Liver (tissue), 9 donors: ENCODE results near the gene TUBA1A. TPM values are rescaled to one million over a fixed set of nuclear protein-coding genes. Genes with fewer than 3 reads are reported as not detected.

Experiments used
- DNase-seq: peaks from one replicate; pipeline ENCODE4 v3.0.0-alpha.2; 2017; ENCODE audit warnings: low spot score
- H3K27ac ChIP-seq, 2 donors: one replicate each; pipeline ENCODE4 v1.7.0; 2013; ENCODE audit warnings: inconsistent platforms in 2 of 2, low read length in 2 of 2, control low read depth in 1 of 2, low read depth in 1 of 2, mild to moderate bottlenecking in 1 of 2
- H3K27me3 ChIP-seq, 4 donors: one replicate each; pipeline versions ENCODE4 v1.6.1 to v1.7.0; 2013; ENCODE audit warnings: low read length in 3 of 4, inconsistent platforms in 1 of 4, mild to moderate bottlenecking in 1 of 4, moderate library complexity in 1 of 4; ENCODE audit not compliant: control insufficient read depth in 4 of 4, insufficient read depth in 4 of 4
- H3K36me3 ChIP-seq, 4 donors: one replicate each; pipeline versions ENCODE4 v1.6.1 to v1.7.0; 2013; ENCODE audit warnings: low read length in 3 of 4, mild to moderate bottlenecking in 3 of 4, low read depth in 1 of 4, moderate library complexity in 1 of 4; ENCODE audit not compliant: control insufficient read depth in 4 of 4, insufficient read depth in 3 of 4
- H3K4me1 ChIP-seq, 4 donors: one replicate each; pipeline versions ENCODE4 v1.6.1 to v1.7.0; 2013; ENCODE audit warnings: low read length in 3 of 4, mild to moderate bottlenecking in 3 of 4, moderate library complexity in 1 of 4; ENCODE audit not compliant: control insufficient read depth in 4 of 4, insufficient read depth in 4 of 4
- H3K4me3 ChIP-seq, 3 donors: one replicate each; pipeline versions ENCODE4 v1.6.1 to v1.7.0; 2013; ENCODE audit warnings: low read length in 3 of 3, control low read depth in 1 of 3, low read depth in 1 of 3, mild to moderate bottlenecking in 1 of 3
- H3K9ac ChIP-seq, 2 donors: one replicate each; pipeline ENCODE4 v1.7.0; 2013; ENCODE audit warnings: low read length in 2 of 2, mild to moderate bottlenecking in 2 of 2, moderate library complexity in 2 of 2, control low read depth in 1 of 2, low read depth in 1 of 2
- H3K9me3 ChIP-seq, 4 donors: one replicate each; pipeline versions ENCODE4 v1.6.1 to v1.7.0; 2013; ENCODE audit warnings: low read length in 3 of 4; ENCODE audit not compliant: control insufficient read depth in 4 of 4
- FOXA1 ChIP-seq: IDR thresholded peaks from 2 replicates; pipeline ENCODE4 v1.6.1; 2016; ENCODE audit warnings: antibody characterized with exemption
- FOXA2 ChIP-seq: IDR thresholded peaks from 2 replicates; pipeline ENCODE4 v1.6.1; 2016; ENCODE audit warnings: antibody characterized with exemption
- GABPA ChIP-seq, 2 donors: IDR thresholded peaks in 1 of 2; conservative IDR thresholded peaks in 1 of 2; 2 replicates each; pipeline ENCODE4 v1.6.1; 2016; ENCODE audit warnings: antibody characterized with exemption in 2 of 2, mild to moderate bottlenecking in 1 of 2, moderate library complexity in 1 of 2
- HNF4A ChIP-seq, 2 donors: conservative IDR thresholded peaks; 2 replicates each; pipeline ENCODE4 v1.6.1; 2016; ENCODE audit warnings: antibody characterized with exemption in 2 of 2, mild to moderate bottlenecking in 2 of 2
- HNF4G ChIP-seq: IDR thresholded peaks from 2 replicates; pipeline ENCODE4 v1.6.1; 2016; ENCODE audit warnings: antibody characterized with exemption
- JUND ChIP-seq, 2 donors: IDR thresholded peaks; 2 replicates each; pipeline ENCODE4 v1.6.1; 2016; ENCODE audit warnings: antibody characterized with exemption in 2 of 2
- NR2F2 ChIP-seq: IDR thresholded peaks from 2 replicates; pipeline ENCODE4 v1.6.1; 2016; ENCODE audit warnings: antibody characterized with exemption
- RXRA ChIP-seq, 2 donors: IDR thresholded peaks; 2 replicates each; pipeline ENCODE4 v1.6.1; 2017 to 2018; ENCODE audit warnings: antibody characterized with exemption in 2 of 2, mild to moderate bottlenecking in 1 of 2
- SP1 ChIP-seq: IDR thresholded peaks from 2 replicates; pipeline ENCODE4 v1.6.1; 2018; ENCODE audit warnings: antibody characterized with exemption, mild to moderate bottlenecking
- TAF1 ChIP-seq: conservative IDR thresholded peaks from 2 replicates; pipeline ENCODE4 v1.6.1; 2016; ENCODE audit warnings: antibody characterized with exemption, mild to moderate bottlenecking
- WGBS: extraction: QIAGEN DNeasy Blood & Tissue Kit; methylation state at CpG from one replicate; pipeline ENCODE4 v1.1.7; 2013; 5-methylcytosine and 5-hydroxymethylcytosine counted together
- polyA plus RNA-seq, 2 donors: library from polyadenylated mRNA; stranded (reverse) in 1 of 2; unstranded in 1 of 2; fragments of 200-250 nt in 1 of 2; fragments of >200 nt in 1 of 2; fragmentation: Nextera tagmentation in 1 of 2; extraction: Ambion mirVana in 1 of 2; gene quantifications; one replicate each; pipeline versions ENCODE4 v1.2.1 to v1.2.3, GENCODE V29; 2013 to 2015
- total RNA-seq, 2 donors: library from RNA; depleted of rRNA; stranded (reverse); fragments of >200 nt; gene quantifications; one replicate each; pipeline ENCODE4 v1.2.3, GENCODE V29; 2014
- TF ChIP-seq, protein P1 (sequence below): IDR thresholded peaks from 2 replicates; pipeline ENCODE4 v1.6.1; 2016; ENCODE audit warnings: antibody characterized with exemption, mild to moderate bottlenecking
- TF ChIP-seq, protein P2 (sequence below): IDR thresholded peaks from 2 replicates; pipeline ENCODE4 v1.6.1; 2016; ENCODE audit warnings: antibody characterized with exemption
- TF ChIP-seq, protein P3 (sequence below): IDR thresholded peaks from 2 replicates; pipeline ENCODE4 v1.6.1; 2016; ENCODE audit warnings: antibody characterized with exemption
- TF ChIP-seq, protein P4 (sequence below): IDR thresholded peaks from 2 replicates; pipeline ENCODE4 v1.6.1; 2016; ENCODE audit warnings: antibody characterized with exemption
- TF ChIP-seq, protein P5 (sequence below): fragments of 150-350 bp; IDR thresholded peaks from 2 replicates; pipeline ENCODE4 v1.5.1; 2017; ENCODE audit warnings: improper control_type of control experiment, low read depth, low read length; ENCODE audit not compliant: missing input control
- donor health status: healthy.
- donor health status: healthy.
- donor health status: healthy.
- donor health status: healthy.
- donor health status: healthy.

TUBA1A gene
- total and polyA plus RNA-seq, 4 donors, result 4.2 to 28.0 (median 16.2) TPM

DNA sequence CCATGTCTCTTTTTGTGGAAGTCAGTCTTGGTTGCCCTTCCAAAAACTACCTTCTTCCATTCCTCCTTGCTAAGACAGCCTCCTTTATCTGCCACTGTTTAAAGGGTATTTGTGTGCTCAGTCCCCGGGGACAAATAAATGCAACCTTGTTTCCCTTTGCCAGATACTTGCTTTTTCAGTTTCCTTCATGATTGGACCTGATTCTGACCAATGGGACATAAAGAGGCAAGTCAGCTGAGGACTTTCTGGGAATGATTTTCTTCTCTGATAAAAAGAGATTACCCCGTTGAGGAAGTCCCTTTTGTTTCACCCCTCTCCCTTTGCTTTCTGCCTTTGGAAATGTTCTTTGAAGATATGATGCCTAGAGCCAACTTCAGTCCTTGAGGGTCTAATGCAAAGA lies 50.3 kb downstream of the TUBA1A start:
- H3K4me1 ChIP-seq, result no peaks in the 10 kb centered on the region
- WGBS, result 58% methylated on average over 2 of the region's 2 CpGs
- no peaks in the 10 kb centered on the region for H3K27me3 ChIP-seq

DNA sequence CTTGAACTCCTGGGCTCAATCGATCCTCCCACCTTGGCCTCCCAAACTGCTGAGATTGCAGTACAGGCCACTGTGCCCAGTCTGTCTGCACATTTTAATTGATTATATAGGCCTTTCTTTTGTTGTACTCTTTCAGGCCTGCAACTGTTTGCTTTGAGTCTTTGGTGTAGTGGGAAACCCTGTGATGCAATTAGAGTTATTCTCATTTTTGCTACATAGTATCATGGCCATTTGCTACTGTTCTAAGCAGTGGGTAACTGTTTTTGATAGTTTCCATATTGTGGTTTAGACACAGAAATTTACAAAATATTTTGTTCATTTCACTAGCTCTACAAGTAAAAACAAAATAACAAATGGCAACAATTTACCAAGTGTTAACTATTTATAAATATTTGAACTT lies 51.4 kb downstream of the TUBA1A start:
- H3K36me3 ChIP-seq, result no peaks in the 10 kb centered on the region
- WGBS, result 94% methylated on average over 1 of the region's 1 CpG
- TF ChIP-seq, protein P1, sequence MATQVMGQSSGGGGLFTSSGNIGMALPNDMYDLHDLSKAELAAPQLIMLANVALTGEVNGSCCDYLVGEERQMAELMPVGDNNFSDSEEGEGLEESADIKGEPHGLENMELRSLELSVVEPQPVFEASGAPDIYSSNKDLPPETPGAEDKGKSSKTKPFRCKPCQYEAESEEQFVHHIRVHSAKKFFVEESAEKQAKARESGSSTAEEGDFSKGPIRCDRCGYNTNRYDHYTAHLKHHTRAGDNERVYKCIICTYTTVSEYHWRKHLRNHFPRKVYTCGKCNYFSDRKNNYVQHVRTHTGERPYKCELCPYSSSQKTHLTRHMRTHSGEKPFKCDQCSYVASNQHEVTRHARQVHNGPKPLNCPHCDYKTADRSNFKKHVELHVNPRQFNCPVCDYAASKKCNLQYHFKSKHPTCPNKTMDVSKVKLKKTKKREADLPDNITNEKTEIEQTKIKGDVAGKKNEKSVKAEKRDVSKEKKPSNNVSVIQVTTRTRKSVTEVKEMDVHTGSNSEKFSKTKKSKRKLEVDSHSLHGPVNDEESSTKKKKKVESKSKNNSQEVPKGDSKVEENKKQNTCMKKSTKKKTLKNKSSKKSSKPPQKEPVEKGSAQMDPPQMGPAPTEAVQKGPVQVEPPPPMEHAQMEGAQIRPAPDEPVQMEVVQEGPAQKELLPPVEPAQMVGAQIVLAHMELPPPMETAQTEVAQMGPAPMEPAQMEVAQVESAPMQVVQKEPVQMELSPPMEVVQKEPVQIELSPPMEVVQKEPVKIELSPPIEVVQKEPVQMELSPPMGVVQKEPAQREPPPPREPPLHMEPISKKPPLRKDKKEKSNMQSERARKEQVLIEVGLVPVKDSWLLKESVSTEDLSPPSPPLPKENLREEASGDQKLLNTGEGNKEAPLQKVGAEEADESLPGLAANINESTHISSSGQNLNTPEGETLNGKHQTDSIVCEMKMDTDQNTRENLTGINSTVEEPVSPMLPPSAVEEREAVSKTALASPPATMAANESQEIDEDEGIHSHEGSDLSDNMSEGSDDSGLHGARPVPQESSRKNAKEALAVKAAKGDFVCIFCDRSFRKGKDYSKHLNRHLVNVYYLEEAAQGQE, result no peak
- no peak for TF ChIP-seq FOXA1
- TF ChIP-seq, protein P2, sequence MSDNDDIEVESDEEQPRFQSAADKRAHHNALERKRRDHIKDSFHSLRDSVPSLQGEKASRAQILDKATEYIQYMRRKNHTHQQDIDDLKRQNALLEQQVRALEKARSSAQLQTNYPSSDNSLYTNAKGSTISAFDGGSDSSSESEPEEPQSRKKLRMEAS, result no peak
- TF ChIP-seq JUND (IDR thresholded peaks at IDR 0.05), result no peak
- no peak for TF ChIP-seq FOXA2
- no peak for TF ChIP-seq GABPA (IDR thresholded peaks at IDR 0.05 in 1 of 2, conservative IDR thresholded peaks at IDR 0.05 in 1 of 2)
- TF ChIP-seq, protein P3, sequence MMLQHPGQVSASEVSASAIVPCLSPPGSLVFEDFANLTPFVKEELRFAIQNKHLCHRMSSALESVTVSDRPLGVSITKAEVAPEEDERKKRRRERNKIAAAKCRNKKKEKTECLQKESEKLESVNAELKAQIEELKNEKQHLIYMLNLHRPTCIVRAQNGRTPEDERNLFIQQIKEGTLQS, result no peak
- no peak for TF ChIP-seq RXRA (IDR thresholded peaks at IDR 0.05)
- TF ChIP-seq NR2F2, result no peak
- TF ChIP-seq, protein P4, sequence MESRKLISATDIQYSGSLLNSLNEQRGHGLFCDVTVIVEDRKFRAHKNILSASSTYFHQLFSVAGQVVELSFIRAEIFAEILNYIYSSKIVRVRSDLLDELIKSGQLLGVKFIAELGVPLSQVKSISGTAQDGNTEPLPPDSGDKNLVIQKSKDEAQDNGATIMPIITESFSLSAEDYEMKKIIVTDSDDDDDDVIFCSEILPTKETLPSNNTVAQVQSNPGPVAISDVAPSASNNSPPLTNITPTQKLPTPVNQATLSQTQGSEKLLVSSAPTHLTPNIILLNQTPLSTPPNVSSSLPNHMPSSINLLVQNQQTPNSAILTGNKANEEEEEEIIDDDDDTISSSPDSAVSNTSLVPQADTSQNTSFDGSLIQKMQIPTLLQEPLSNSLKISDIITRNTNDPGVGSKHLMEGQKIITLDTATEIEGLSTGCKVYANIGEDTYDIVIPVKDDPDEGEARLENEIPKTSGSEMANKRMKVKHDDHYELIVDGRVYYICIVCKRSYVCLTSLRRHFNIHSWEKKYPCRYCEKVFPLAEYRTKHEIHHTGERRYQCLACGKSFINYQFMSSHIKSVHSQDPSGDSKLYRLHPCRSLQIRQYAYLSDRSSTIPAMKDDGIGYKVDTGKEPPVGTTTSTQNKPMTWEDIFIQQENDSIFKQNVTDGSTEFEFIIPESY, result no peak

More for the DNA sequence above, 50.3 kb downstream of the TUBA1A start:
- DNase-seq, result no peak
- H3K4me3 ChIP-seq, result no peak overlapping the region
- no peak overlapping the region for H3K9ac ChIP-seq
- no peak overlapping the region for H3K27ac ChIP-seq
- TF ChIP-seq, protein P3, result no peak
- TF ChIP-seq HNF4G (no peak), TAF1 (no peak), NR2F2 (no peak), RXRA (IDR thresholded peaks at IDR 0.05) (no peak), SP1 (no peak), HNF4A (conservative IDR thresholded peaks at IDR 0.05) (no peak), FOXA1 (no peak)
- TF ChIP-seq, protein P2, result no peak
- TF ChIP-seq, protein P1, result no peak
- TF ChIP-seq, protein P5, sequence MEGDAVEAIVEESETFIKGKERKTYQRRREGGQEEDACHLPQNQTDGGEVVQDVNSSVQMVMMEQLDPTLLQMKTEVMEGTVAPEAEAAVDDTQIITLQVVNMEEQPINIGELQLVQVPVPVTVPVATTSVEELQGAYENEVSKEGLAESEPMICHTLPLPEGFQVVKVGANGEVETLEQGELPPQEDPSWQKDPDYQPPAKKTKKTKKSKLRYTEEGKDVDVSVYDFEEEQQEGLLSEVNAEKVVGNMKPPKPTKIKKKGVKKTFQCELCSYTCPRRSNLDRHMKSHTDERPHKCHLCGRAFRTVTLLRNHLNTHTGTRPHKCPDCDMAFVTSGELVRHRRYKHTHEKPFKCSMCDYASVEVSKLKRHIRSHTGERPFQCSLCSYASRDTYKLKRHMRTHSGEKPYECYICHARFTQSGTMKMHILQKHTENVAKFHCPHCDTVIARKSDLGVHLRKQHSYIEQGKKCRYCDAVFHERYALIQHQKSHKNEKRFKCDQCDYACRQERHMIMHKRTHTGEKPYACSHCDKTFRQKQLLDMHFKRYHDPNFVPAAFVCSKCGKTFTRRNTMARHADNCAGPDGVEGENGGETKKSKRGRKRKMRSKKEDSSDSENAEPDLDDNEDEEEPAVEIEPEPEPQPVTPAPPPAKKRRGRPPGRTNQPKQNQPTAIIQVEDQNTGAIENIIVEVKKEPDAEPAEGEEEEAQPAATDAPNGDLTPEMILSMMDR, result no peak
- no peaks in the 10 kb centered on the region for H3K9me3 ChIP-seq
- H3K36me3 ChIP-seq, result no peaks in the 10 kb centered on the region

More for the DNA sequence above, 51.4 kb downstream of the TUBA1A start:
- Histone ChIP-seq H3K4me3 (no peak overlapping the region), H3K9me3 (no peaks in the 10 kb centered on the region), H3K27ac (no peak overlapping the region), H3K27me3 (no peaks in the 10 kb centered on the region), H3K4me1 (no peaks in the 10 kb centered on the region), H3K9ac (no peak overlapping the region)
- no peak for DNase-seq
